ENCODE data around the gene ASPHD2.
A peak's percentile ranks its signal among the peaks of the same experiment; 100 is the strongest.

ASPHD2 gene

DNA sequence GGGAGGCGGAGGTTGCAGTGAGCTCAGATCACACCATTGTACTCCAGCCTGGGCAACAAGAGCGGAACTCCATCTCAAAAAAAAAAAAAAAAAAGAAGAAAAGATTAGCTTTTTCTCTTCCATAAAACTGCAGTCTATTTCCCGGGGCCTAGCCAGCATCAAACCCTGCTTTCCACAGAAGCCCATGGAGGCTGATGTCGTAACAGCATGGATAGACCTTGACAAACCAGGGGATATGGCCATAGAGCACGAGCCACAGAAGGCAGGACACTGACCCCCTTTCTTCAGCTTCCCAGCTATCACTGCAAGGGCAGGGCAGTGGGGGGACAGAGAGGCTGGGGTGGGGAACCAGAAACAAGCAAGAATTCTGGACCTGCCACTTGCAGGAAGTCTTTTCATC is 33.0 kb downstream of the ASPHD2 start:
- H3K4me1 ChIP-seq (ENCODE audit: control insufficient read depth, insufficient read depth, low read length), result peaks cover 3% of the 10 kb centered on the region; the same call in 1 of the 2 replicates
- H3K36me3 ChIP-seq (ENCODE audit: control insufficient read depth, insufficient read depth, low read length), result peaks cover 88% of the 10 kb centered on the region
- no peak overlapping the region for H3K9ac ChIP-seq (ENCODE audit: low read length)
- H3K9me3 ChIP-seq (ENCODE audit: control insufficient read depth, insufficient read depth, low read depth, low read length), result no peaks in the 10 kb centered on the region
- H3K27ac ChIP-seq (ENCODE audit: low read depth, low read length), result no peak overlapping the region
- H3K27me3 ChIP-seq (ENCODE audit: control insufficient read depth, insufficient read depth, low read length), result no peaks in the 10 kb centered on the region
- no peak overlapping the region for H3K4me3 ChIP-seq (ENCODE audit: low read depth, low read length)

DNA sequence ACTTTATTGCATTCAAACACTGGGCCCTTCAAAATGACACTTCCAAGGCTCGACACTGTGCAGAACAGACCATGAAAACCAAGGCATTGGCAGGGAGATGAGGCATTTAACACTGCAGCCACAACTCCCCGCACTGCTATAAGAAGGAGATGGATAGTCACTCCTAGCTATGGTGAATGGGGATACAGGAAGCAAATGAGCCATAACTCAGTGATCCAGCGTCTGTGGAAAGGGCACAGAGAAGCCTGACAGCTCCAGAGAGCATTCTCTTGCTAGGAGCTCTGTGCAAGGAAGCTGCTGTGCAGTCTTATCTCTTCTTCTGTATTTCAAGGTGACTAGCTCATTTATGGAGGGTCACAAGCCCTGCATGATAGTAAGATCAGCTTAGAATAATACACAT is 33.6 kb downstream of the ASPHD2 start:
- Histone ChIP-seq H3K4me1 (ENCODE audit: control insufficient read depth, insufficient read depth, low read length) (peaks cover 3% of the 10 kb centered on the region; the same call in 1 of the 2 replicates), H3K27me3 (ENCODE audit: control insufficient read depth, insufficient read depth, low read length) (no peaks in the 10 kb centered on the region), H3K4me3 (ENCODE audit: low read depth, low read length) (no peak overlapping the region), H3K27ac (ENCODE audit: low read depth, low read length) (no peak overlapping the region), H3K9me3 (ENCODE audit: control insufficient read depth, insufficient read depth, low read depth, low read length) (no peaks in the 10 kb centered on the region), H3K9ac (ENCODE audit: low read length) (no peak overlapping the region), H3K36me3 (ENCODE audit: control insufficient read depth, insufficient read depth, low read length) (peaks cover 88% of the 10 kb centered on the region)

DNA sequence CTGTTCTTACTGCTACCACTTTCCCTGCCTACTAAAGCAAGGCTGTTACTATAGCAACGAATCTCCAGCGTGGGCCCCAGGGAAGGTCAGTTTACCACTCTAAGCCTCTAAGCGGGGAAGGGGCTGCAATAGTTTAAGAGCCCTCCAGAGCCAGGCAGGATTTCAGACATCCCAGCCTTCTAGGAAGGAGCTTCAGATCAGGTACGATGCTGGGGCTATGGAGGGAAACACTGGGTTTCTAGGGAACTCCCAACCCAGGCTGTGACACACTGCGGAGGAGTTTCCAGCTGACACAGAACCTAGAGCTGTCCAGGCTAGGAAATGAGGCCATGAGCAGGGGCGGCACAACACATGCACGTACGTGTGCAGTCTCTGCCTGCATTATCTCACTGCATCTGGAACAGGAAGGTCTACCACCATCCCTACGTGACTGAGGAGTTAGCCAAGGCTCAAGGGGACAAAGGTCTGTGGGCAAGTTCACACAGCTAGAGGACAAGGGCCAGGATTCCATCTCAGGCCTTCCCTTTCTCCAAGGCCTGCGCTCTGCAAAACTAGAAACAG is 34.1 kb downstream of the ASPHD2 start:
- Histone ChIP-seq H3K4me1 (ENCODE audit: control insufficient read depth, insufficient read depth, low read length) (peaks cover 3% of the 10 kb centered on the region; the same call in 1 of the 2 replicates), H3K9ac (ENCODE audit: low read length) (no peak overlapping the region), H3K9me3 (ENCODE audit: control insufficient read depth, insufficient read depth, low read depth, low read length) (no peaks in the 10 kb centered on the region), H3K4me3 (ENCODE audit: low read depth, low read length) (no peak overlapping the region), H3K27ac (ENCODE audit: low read depth, low read length) (no peak overlapping the region), H3K36me3 (ENCODE audit: control insufficient read depth, insufficient read depth, low read length) (peaks cover 88% of the 10 kb centered on the region), H3K27me3 (ENCODE audit: control insufficient read depth, insufficient read depth, low read length) (no peaks in the 10 kb centered on the region)

DNA sequence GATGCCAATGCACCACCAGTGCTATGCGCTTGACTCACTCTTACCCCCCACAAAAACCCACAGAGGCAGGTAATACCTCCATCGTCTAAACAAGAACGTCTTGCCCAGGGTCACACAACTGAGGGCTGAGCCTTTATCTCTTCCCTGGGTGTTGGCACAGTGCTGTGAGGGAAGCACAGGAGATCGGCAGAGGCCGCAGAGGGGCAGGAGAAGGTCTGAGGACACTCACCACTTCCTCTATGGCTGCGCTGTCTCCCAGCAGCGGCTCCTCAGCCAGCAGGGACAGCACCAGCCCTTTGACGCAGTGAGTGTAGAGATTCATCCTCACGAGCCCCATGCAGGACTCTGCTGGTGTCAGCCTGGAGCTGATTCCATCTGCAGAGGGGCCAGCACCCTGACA is 34.6 kb downstream of the ASPHD2 start:
- no peak overlapping the region for H3K9ac ChIP-seq (ENCODE audit: low read length)
- no peaks in the 10 kb centered on the region for H3K9me3 ChIP-seq (ENCODE audit: control insufficient read depth, insufficient read depth, low read depth, low read length)
- H3K4me1 ChIP-seq (ENCODE audit: control insufficient read depth, insufficient read depth, low read length), result peaks cover 3% of the 10 kb centered on the region; the same call in 1 of the 2 replicates
- H3K36me3 ChIP-seq (ENCODE audit: control insufficient read depth, insufficient read depth, low read length), result peaks cover 90% of the 10 kb centered on the region
- no peak overlapping the region for H3K4me3 ChIP-seq (ENCODE audit: low read depth, low read length)
- H3K27me3 ChIP-seq (ENCODE audit: control insufficient read depth, insufficient read depth, low read length), result no peaks in the 10 kb centered on the region
- no peak overlapping the region for H3K27ac ChIP-seq (ENCODE audit: low read depth, low read length)

DNA sequence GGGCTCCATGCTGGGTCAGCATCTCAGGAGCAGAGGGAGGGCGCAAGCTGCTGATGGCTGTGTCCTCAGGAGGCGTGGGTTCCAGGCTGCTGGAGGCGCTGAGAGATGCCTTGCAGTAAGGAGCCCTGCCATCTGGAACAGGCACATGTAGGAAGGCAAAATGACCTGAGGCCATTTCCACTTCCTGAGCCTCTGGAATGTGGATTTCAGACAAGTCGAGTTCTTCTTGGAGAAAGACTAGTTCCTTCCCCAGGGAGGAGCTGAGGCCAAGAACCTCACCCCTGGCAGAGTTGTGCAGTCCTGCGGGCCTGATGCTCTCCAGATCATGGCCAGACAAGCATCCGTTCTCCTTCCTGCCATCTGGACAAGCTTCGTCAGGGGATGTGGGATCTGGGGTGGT is 35.3 kb downstream of the ASPHD2 start:
- H3K36me3 ChIP-seq (ENCODE audit: control insufficient read depth, insufficient read depth, low read length), result peaks cover 90% of the 10 kb centered on the region
- no peak overlapping the region for H3K27ac ChIP-seq (ENCODE audit: low read depth, low read length)
- H3K4me3 ChIP-seq (ENCODE audit: low read depth, low read length), result no peak overlapping the region
- no peaks in the 10 kb centered on the region for H3K9me3 ChIP-seq (ENCODE audit: control insufficient read depth, insufficient read depth, low read depth, low read length)
- peaks cover 3% of the 10 kb centered on the region; the same call in 1 of the 2 replicates for H3K4me1 ChIP-seq (ENCODE audit: control insufficient read depth, insufficient read depth, low read length)
- no peak overlapping the region for H3K9ac ChIP-seq (ENCODE audit: low read length)
- no peaks in the 10 kb centered on the region for H3K27me3 ChIP-seq (ENCODE audit: control insufficient read depth, insufficient read depth, low read length)

DNA sequence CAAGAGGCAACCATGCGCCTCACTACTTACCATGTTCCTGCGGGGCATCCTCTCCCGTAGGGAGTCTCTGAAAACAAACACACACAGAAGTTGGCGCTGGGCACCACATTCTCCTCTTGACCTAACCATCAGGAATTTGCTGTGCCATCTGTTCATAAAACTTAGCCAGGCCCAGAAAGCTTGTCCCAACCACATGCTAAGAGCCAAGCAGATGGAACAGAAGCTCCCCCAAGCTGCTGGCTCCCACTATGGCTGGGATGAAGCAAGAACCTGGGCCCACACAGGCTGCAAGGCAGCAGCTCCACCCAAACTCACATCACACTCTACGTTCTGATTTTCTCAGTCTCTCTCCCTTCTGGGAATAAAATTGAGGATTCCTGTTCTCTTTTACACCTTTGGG is 37.1 kb downstream of the ASPHD2 start:
- Histone ChIP-seq H3K9ac (ENCODE audit: low read length) (no peak overlapping the region), H3K4me3 (ENCODE audit: low read depth, low read length) (no peak overlapping the region), H3K36me3 (ENCODE audit: control insufficient read depth, insufficient read depth, low read length) (peaks cover 91% of the 10 kb centered on the region), H3K27me3 (ENCODE audit: control insufficient read depth, insufficient read depth, low read length) (no peaks in the 10 kb centered on the region), H3K27ac (ENCODE audit: low read depth, low read length) (no peak overlapping the region), H3K9me3 (ENCODE audit: control insufficient read depth, insufficient read depth, low read depth, low read length) (no peaks in the 10 kb centered on the region), H3K4me1 (ENCODE audit: control insufficient read depth, insufficient read depth, low read length) (peaks cover 3% of the 10 kb centered on the region; the same call in 1 of the 2 replicates)

DNA sequence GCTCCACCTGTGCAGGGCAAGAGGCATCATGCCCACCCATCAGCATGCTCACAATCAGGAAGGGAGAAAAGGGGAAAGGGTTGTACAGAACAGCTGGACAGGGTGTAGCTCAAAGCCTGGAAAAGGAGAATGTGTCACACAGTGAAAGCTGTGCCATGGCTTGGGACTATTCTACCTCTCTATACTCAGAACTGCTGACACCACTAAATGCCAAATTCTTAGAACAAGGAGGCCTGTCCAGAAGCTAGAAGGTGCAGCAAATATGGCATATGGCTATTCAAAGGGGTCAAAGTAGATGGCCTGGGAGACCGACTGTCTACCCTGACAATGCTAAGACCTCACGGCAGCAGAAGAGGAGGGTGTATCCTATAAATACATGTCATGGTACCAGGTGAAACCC is 41.7 kb downstream of the ASPHD2 start:
- Histone ChIP-seq H3K4me3 (ENCODE audit: low read depth, low read length) (no peak overlapping the region), H3K27ac (ENCODE audit: low read depth, low read length) (no peak overlapping the region), H3K9me3 (ENCODE audit: control insufficient read depth, insufficient read depth, low read depth, low read length) (no peaks in the 10 kb centered on the region), H3K27me3 (ENCODE audit: control insufficient read depth, insufficient read depth, low read length) (no peaks in the 10 kb centered on the region), H3K36me3 (ENCODE audit: control insufficient read depth, insufficient read depth, low read length) (peaks cover 92% of the 10 kb centered on the region), H3K4me1 (ENCODE audit: control insufficient read depth, insufficient read depth, low read length) (no peaks in the 10 kb centered on the region), H3K9ac (ENCODE audit: low read length) (no peak overlapping the region)

DNA sequence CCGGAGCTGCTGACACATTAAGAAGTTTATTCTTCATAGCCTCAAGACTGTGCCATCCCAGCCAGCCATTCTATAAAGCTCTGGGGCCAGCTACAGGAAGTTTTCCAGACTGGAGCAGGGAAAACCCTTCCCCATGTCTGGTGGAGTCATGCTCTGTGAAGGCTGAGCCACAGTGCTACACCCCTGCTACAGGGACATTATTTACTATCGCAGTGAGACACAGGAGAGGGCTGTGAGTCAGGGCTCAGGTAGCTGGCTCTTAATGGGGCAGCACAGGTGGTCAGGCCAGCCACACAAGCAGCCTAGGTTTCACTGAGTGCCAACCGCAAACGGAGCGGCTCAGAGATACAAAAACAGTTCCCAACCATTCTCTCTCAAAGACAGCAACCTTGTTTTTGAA is 42.5 kb downstream of the ASPHD2 start:
- Histone ChIP-seq H3K4me1 (ENCODE audit: control insufficient read depth, insufficient read depth, low read length) (no peaks in the 10 kb centered on the region), H3K27ac (ENCODE audit: low read depth, low read length) (no peak overlapping the region; the same call in 1 of the 2 replicates), H3K4me3 (ENCODE audit: low read depth, low read length) (no peak overlapping the region), H3K36me3 (ENCODE audit: control insufficient read depth, insufficient read depth, low read length) (peaks cover 91% of the 10 kb centered on the region), H3K9ac (ENCODE audit: low read length) (no peak overlapping the region), H3K9me3 (ENCODE audit: control insufficient read depth, insufficient read depth, low read depth, low read length) (no peaks in the 10 kb centered on the region), H3K27me3 (ENCODE audit: control insufficient read depth, insufficient read depth, low read length) (no peaks in the 10 kb centered on the region)

DNA sequence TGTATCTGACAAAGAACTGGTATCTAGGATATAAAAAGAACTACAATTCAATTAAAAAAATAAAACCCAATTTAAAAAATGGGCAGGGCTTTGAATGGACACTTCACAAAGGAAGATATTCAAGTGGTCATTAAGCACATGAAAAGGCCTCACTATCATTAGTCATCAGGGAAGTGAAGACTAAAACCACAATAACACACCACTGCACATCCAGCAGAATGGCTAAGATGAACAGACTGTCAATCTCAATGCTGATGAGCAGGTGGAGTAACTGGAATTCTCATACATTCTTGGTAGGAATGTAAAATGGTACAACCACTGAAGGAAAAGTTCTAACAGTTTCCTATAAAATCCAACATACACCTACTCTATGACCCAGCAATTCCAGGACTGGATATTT is 45.6 kb downstream of the ASPHD2 start:
- Histone ChIP-seq H3K9me3 (ENCODE audit: control insufficient read depth, insufficient read depth, low read depth, low read length) (no peaks in the 10 kb centered on the region), H3K36me3 (ENCODE audit: control insufficient read depth, insufficient read depth, low read length) (peaks cover 86% of the 10 kb centered on the region), H3K9ac (ENCODE audit: low read length) (no peak overlapping the region), H3K4me3 (ENCODE audit: low read depth, low read length) (no peak overlapping the region), H3K27me3 (ENCODE audit: control insufficient read depth, insufficient read depth, low read length) (no peaks in the 10 kb centered on the region), H3K4me1 (ENCODE audit: control insufficient read depth, insufficient read depth, low read length) (peaks cover under 1% of the 10 kb centered on the region; the same call in 1 of the 2 replicates), H3K27ac (ENCODE audit: low read depth, low read length) (no peak overlapping the region)

DNA sequence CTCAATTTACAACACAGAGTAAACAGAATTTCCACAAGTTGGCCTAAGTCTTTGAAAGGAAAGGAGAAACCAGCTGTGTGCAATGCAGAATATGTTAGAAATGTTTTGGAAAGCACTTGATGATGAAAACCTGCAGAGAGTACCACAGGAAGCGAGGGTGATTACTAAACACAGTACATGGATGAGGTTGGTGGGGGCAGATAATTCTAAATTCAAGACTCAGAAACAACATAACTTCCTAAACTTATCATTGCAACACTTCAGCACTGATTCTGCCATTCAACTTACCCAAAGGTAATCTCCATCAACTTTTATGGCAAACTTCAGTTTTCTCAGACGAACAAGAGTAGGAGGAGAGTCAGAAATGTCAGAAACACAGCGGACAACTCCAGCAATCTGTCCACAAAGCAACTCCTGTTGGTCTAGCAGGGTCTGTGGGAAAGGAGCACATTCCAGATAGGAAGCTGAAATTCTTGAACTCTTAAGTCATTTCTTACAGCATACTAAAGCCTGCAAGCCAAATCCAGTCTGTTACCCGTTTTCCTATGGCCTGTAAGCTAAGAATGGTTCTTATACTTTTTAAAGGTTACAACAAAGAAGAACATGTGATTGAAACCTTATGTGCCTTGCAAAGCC is 47.8 kb downstream of the ASPHD2 start:
- Histone ChIP-seq H3K9me3 (ENCODE audit: control insufficient read depth, insufficient read depth, low read depth, low read length) (no peaks in the 10 kb centered on the region), H3K4me1 (ENCODE audit: control insufficient read depth, insufficient read depth, low read length) (peaks cover 19% of the 10 kb centered on the region), H3K27me3 (ENCODE audit: control insufficient read depth, insufficient read depth, low read length) (no peaks in the 10 kb centered on the region), H3K9ac (ENCODE audit: low read length) (no peak overlapping the region), H3K4me3 (ENCODE audit: low read depth, low read length) (no peak overlapping the region), H3K36me3 (ENCODE audit: control insufficient read depth, insufficient read depth, low read length) (peaks cover 79% of the 10 kb centered on the region), H3K27ac (ENCODE audit: low read depth, low read length) (no peak overlapping the region)

DNA sequence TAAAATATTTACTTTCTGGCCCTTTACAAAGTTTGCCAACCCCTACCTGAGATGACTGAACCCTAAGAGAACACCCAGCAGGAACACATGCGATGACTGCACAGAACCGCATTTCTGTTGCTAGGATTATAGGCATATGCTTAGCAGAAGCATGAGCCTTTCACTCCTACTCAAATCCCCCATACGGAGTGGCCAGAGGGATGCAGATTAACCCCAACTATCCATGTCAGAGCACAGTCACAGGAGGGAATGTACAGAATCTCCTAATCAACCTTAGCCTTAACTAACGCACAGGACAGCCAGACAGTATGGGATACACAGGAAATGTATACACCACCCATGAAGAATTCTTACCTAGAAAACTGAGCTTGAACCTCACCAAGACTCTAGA is 48.3 kb downstream of the ASPHD2 start:
- H3K4me1 ChIP-seq (ENCODE audit: control insufficient read depth, insufficient read depth, low read length), result peaks cover 19% of the 10 kb centered on the region
- no peaks in the 10 kb centered on the region for H3K27me3 ChIP-seq (ENCODE audit: control insufficient read depth, insufficient read depth, low read length)
- no peak overlapping the region for H3K27ac ChIP-seq (ENCODE audit: low read depth, low read length)
- peaks cover 74% of the 10 kb centered on the region for H3K36me3 ChIP-seq (ENCODE audit: control insufficient read depth, insufficient read depth, low read length)
- no peak overlapping the region for H3K4me3 ChIP-seq (ENCODE audit: low read depth, low read length)
- peak overlapping the region; percentile 22 for H3K9ac ChIP-seq (ENCODE audit: low read length)
- H3K9me3 ChIP-seq (ENCODE audit: control insufficient read depth, insufficient read depth, low read depth, low read length), result no peaks in the 10 kb centered on the region

All from HUES6 (cell line).